ENCODE measurements around the gene DTNB. TPM values are rescaled to one million over a fixed set of nuclear protein-coding genes. Genes with fewer than 3 reads are reported as not detected.

The DTNB gene
- total and polyA plus RNA-seq, 2 donors (not counting 1 experiment from before 2014, with no cell fraction given), result 25.7 to 37.3 TPM

- H3K79me2 ChIP-seq (ENCODE audit: control insufficient read depth, insufficient read depth, low read length), result no peaks in the 10 kb centered on the region
- peaks cover 0 to 1% of the 10 kb centered on the region in 2 experiments for H3K36me3 ChIP-seq (replicated peaks in 1 of 2; ENCODE audit: control extremely low read depth in 1 of 2, control insufficient read depth in 1 of 2, extremely low read depth in 1 of 2, insufficient read depth in 2 of 2, low read length in 1 of 2)
- H3K4me1 Mint-ChIP-seq, result no peaks in the 10 kb centered on the region
- H4K20me1 ChIP-seq (ENCODE audit: control insufficient read depth, insufficient read depth, low read length, poor library complexity, severe bottlenecking), result no peaks in the 10 kb centered on the region
- no peak overlapping the region for H3K4me3 Mint-ChIP-seq
- DNase-seq (no peak), ATAC-seq (ENCODE audit: low read depth) (no peak)
- no peak overlapping the region for H2AFZ ChIP-seq (ENCODE audit: insufficient read depth, low read depth, low read length, poor library complexity, severe bottlenecking)
- H3K27ac ChIP-seq (ENCODE audit: low read length in 2 of 2), result no peak overlapping the region
- H3K9me3 ChIP-seq (ENCODE audit: control extremely low read depth in 1 of 3, control insufficient read depth in 2 of 3, insufficient read depth in 1 of 3, low read length in 2 of 3), result no peaks in the 10 kb centered on the region
- H3K27me3 Mint-ChIP-seq, result no peaks in the 10 kb centered on the region
- no peak overlapping the region for H3K4me2 ChIP-seq (replicated peaks; ENCODE audit: low read depth, low read length, poor library complexity, severe bottlenecking)
- POLR2A ChIA-PET, result no interaction called here
- no peak overlapping the region for H3K4me3 ChIP-seq (ENCODE audit: control extremely low read depth in 1 of 5, extremely low read depth in 1 of 5, insufficient read depth in 1 of 5, low read depth in 2 of 5, low read length in 4 of 5)
- intact Hi-C loops (cut with micrococcal nuclease), result no loop called here
- CTCF ChIA-PET, result no interaction called here
- H3K4me1 ChIP-seq (ENCODE audit: control insufficient read depth in 2 of 2, insufficient read depth in 2 of 2, low read length in 2 of 2), result no peaks in the 10 kb centered on the region
- no peak overlapping the region for H3K27ac Mint-ChIP-seq
- no peaks in the 10 kb centered on the region for H3K27me3 ChIP-seq (replicated peaks in 1 of 4; ENCODE audit: control extremely low read depth in 1 of 4, control insufficient read depth in 3 of 4, insufficient read depth in 4 of 4, low read length in 3 of 4)
- H3K9me3 Mint-ChIP-seq (ENCODE audit: insufficient read depth), result no peaks in the 10 kb centered on the region
- no peak for TF ChIP-seq CTCF (IDR thresholded peaks at IDR 0.05)
- no peak for TF ChIP-seq EZH2 (IDR thresholded peaks at IDR 0.05; ENCODE audit: borderline replicate concordance, insufficient read depth, low read depth, low read length, poor library complexity, severe bottlenecking)
- no peak overlapping the region for H3K9ac ChIP-seq (ENCODE audit: low read length)
- no CpG with 5 or more reads among the region's 3 CpGs for WGBS (ENCODE audit: insufficient coverage)
These were observed 168.2 kb downstream of the DTNB start for GRCh38 chr2:25505182-25505581.

GRCh38 chr2:25504266-25504665, 169.1 kb downstream of the DTNB start:
- Histone ChIP-seq H3K9ac (ENCODE audit: low read length) (no peak overlapping the region), H3K9me3 (ENCODE audit: control extremely low read depth in 1 of 3, control insufficient read depth in 2 of 3, insufficient read depth in 1 of 3, low read length in 2 of 3) (no peaks in the 10 kb centered on the region), H3K27me3 (replicated peaks in 1 of 4; ENCODE audit: control extremely low read depth in 1 of 4, control insufficient read depth in 3 of 4, insufficient read depth in 4 of 4, low read length in 3 of 4) (no peaks in the 10 kb centered on the region), H3K4me1 (ENCODE audit: control insufficient read depth in 2 of 2, insufficient read depth in 2 of 2, low read length in 2 of 2) (no peaks in the 10 kb centered on the region), H4K20me1 (ENCODE audit: control insufficient read depth, insufficient read depth, low read length, poor library complexity, severe bottlenecking) (no peaks in the 10 kb centered on the region), H3K79me2 (ENCODE audit: control insufficient read depth, insufficient read depth, low read length) (no peaks in the 10 kb centered on the region), H3K4me3 (ENCODE audit: control extremely low read depth in 1 of 5, extremely low read depth in 1 of 5, insufficient read depth in 1 of 5, low read depth in 2 of 5, low read length in 4 of 5) (no peak overlapping the region), H2AFZ (ENCODE audit: insufficient read depth, low read depth, low read length, poor library complexity, severe bottlenecking) (no peak overlapping the region), H3K27ac (ENCODE audit: low read length in 2 of 2) (no peak overlapping the region), H3K4me2 (replicated peaks; ENCODE audit: low read depth, low read length, poor library complexity, severe bottlenecking) (no peak overlapping the region), H3K36me3 (replicated peaks in 1 of 2; ENCODE audit: control extremely low read depth in 1 of 2, control insufficient read depth in 1 of 2, extremely low read depth in 1 of 2, insufficient read depth in 2 of 2, low read length in 1 of 2) (peaks cover 0 to 1% of the 10 kb centered on the region in 2 experiments)
- TF ChIP-seq EZH2 (IDR thresholded peaks at IDR 0.05; ENCODE audit: borderline replicate concordance, insufficient read depth, low read depth, low read length, poor library complexity, severe bottlenecking) (no peak), CTCF (IDR thresholded peaks at IDR 0.05) (peak; percentile 18)
- CTCF ChIA-PET, result interaction anchor here (1.1 kb wide), 1 partner anchor 127 kb away, joined by 3 read pairs; no protein-coding TSS in a partner anchor
- H3K27me3 Mint-ChIP-seq, result no peaks in the 10 kb centered on the region
- H3K4me3 Mint-ChIP-seq, result no peak overlapping the region
- H3K4me1 Mint-ChIP-seq, result peaks cover under 1% of the 10 kb centered on the region
- POLR2A ChIA-PET, result no interaction called here
- no peak overlapping the region for H3K27ac Mint-ChIP-seq
- H3K9me3 Mint-ChIP-seq (ENCODE audit: insufficient read depth), result no peaks in the 10 kb centered on the region
- 96% methylated on average over 2 of the region's 2 CpGs for WGBS (ENCODE audit: insufficient coverage)
- DNase-seq (no peak), ATAC-seq (ENCODE audit: low read depth) (no peak)
- intact Hi-C loops (cut with micrococcal nuclease), result no loop called here

All from B cell (primary cell).